Colonic mucosa (tissue), 4 donors: ENCODE results near the gene RAI1. TPM values are rescaled to one million over a fixed set of nuclear protein-coding genes. Genes with fewer than 3 reads are reported as not detected.

Experiments used
- DNase-seq: peaks from one replicate; pipeline ENCODE4 v3.0.0-alpha.2; 2020
- H3K27ac ChIP-seq: fragments of 200-600 bp; one replicate; pipeline ENCODE4 v1.8.0; 2021
- H3K27me3 ChIP-seq: fragments of 200-600 bp; one replicate; pipeline ENCODE4 v1.8.0; 2021
- H3K36me3 ChIP-seq: fragments of 200-600 bp; one replicate; pipeline ENCODE4 v1.8.0; 2021
- H3K4me1 ChIP-seq: fragments of 200-600 bp; one replicate; pipeline ENCODE4 v1.8.0; 2021; ENCODE audit warnings: mild to moderate bottlenecking
- H3K4me3 ChIP-seq: fragments of 200-600 bp; one replicate; pipeline ENCODE4 v1.8.0; 2021
- H3K9ac ChIP-seq, 2 donors: one replicate each; pipeline ENCODE4 v1.7.0; 2013; ENCODE audit warnings: control low read depth in 2 of 2, low read depth in 2 of 2, low read length in 2 of 2
- H3K9me3 ChIP-seq: fragments of 200-600 bp; one replicate; pipeline ENCODE4 v1.8.0; 2021
- intact Hi-C: fragments of 100-400 bp; cut with DNase I; formaldehyde crosslinking; loops from one replicate; pipeline ENCODE4 v1.14.1; 2022
- total RNA-seq, 2 donors: library from RNA; stranded (reverse); fragmentation: NEBNext Ultra II Directional in 1 of 2; extraction: Animal tissue kit (Norgen Biotek cat#: 25700) in 1 of 2; gene quantifications; one replicate each; pipeline ENCODE4 v1.2.1, GENCODE V29; 2021
- TF ChIP-seq, protein P1 (sequence below): fragments of 200-600 bp; IDR thresholded peaks from one replicate; pipeline ENCODE4 v1.8.0; 2022; ENCODE audit warnings: antibody characterized with exemption, mild to moderate bottlenecking
- donor health status: healthy.
- donor health status: DM: no; HTN: no; CAD: no.
- donor health status: DM: no; HTN: no; CAD: no.

Gene RAI1
- total RNA-seq, 2 donors from 2014 or later, result 21.8 to 24.5 TPM

DNA sequence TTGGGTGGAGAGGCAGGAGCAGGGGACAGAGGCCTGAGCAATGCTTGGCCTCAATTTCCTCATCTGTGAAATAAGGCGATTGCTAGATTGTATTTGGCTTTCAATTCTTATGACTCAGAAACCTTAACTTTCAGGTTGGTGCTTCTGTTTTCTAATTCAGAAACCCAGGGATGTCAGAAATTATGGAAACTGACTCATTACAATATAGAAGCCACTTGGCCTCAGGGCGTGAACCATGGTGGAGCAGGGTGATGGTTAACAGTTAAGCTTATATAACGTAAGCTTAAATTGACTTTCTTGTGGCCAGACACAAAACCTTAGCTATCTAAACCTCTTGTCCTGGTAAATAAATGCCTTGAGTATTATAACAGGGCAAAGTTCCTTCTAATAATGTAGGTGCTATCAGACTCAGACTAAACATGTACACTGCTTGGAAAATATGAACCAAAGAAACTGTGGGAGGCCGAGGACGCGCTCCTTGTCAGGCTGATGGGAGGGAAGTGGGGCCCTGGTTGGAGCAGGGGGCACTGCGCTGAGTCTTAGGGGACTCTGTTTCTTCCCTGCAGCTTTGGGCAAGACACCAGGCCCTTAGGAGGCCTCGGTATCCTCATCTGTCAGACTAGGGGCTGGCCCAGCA lies 172.7 kb downstream of the RAI1 start:
- Histone ChIP-seq H3K9ac (no peak overlapping the region), H3K4me1 (peaks cover 7% of the 10 kb centered on the region), H3K4me3 (no peak overlapping the region), H3K27ac (no peak overlapping the region), H3K36me3 (no peaks in the 10 kb centered on the region), H3K9me3 (no peaks in the 10 kb centered on the region), H3K27me3 (no peaks in the 10 kb centered on the region)
- TF ChIP-seq, protein P1, sequence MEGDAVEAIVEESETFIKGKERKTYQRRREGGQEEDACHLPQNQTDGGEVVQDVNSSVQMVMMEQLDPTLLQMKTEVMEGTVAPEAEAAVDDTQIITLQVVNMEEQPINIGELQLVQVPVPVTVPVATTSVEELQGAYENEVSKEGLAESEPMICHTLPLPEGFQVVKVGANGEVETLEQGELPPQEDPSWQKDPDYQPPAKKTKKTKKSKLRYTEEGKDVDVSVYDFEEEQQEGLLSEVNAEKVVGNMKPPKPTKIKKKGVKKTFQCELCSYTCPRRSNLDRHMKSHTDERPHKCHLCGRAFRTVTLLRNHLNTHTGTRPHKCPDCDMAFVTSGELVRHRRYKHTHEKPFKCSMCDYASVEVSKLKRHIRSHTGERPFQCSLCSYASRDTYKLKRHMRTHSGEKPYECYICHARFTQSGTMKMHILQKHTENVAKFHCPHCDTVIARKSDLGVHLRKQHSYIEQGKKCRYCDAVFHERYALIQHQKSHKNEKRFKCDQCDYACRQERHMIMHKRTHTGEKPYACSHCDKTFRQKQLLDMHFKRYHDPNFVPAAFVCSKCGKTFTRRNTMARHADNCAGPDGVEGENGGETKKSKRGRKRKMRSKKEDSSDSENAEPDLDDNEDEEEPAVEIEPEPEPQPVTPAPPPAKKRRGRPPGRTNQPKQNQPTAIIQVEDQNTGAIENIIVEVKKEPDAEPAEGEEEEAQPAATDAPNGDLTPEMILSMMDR, result no peak
- intact Hi-C loops, result no loop called here
- DNase-seq, result no peak

DNA sequence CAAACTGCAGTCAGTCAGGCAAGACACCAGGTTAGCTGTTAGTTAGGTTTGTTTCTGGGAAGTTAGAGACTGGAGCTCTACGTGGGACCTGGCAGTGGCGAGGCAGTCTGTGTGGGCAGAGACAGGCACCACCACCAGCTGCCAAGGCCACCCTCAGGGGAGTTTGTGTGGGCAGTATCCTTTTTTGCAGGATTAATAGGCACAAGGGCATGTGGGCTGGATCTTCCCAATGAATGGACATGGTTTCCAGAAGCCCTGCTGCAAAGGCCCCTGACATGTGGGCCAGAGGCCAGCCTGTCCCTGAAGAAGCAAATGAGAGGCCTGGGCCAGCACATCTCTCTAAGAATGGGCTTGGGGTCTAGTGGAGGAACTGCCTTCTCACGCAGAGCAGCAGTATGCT lies 174.7 kb downstream of the RAI1 start:
- no peak overlapping the region for H3K4me3 ChIP-seq
- H3K27me3 ChIP-seq, result no peaks in the 10 kb centered on the region
- H3K36me3 ChIP-seq, result no peaks in the 10 kb centered on the region
- H3K4me1 ChIP-seq, result no peaks in the 10 kb centered on the region
- H3K27ac ChIP-seq, result no peak overlapping the region
- intact Hi-C loops, result no loop called here
- DNase-seq, result no peak
- H3K9ac ChIP-seq, result no peak overlapping the region
- H3K9me3 ChIP-seq, result no peaks in the 10 kb centered on the region
- TF ChIP-seq, protein P1, result no peak

DNA sequence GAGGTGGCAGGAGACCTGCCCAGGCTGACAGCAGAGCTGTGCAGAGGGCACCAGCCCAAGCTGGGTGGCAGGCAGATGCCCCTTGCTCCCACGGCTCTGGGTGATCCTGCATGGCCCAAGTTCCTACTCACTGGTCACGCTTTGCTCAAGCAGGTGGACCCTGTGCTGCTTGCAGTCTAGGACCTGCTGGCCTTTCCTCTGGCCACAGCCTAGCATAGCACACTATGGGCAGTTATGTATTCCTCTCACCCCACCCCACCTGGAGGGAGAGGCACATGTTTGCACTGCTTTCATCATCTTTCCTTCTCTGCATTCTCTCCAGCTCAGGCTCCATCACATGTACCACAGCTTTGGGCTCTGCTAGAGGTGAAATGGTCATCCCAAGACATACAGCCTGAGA lies 175.1 kb downstream of the RAI1 start:
- no peak for DNase-seq
- TF ChIP-seq, protein P1, result no peak
- H3K27me3 ChIP-seq, result no peaks in the 10 kb centered on the region
- H3K9ac ChIP-seq, result no peak overlapping the region
- no peaks in the 10 kb centered on the region for H3K9me3 ChIP-seq
- intact Hi-C loops, result no loop called here
- H3K27ac ChIP-seq, result no peak overlapping the region
- H3K36me3 ChIP-seq, result no peaks in the 10 kb centered on the region
- no peaks in the 10 kb centered on the region for H3K4me1 ChIP-seq
- H3K4me3 ChIP-seq, result no peak overlapping the region

DNA sequence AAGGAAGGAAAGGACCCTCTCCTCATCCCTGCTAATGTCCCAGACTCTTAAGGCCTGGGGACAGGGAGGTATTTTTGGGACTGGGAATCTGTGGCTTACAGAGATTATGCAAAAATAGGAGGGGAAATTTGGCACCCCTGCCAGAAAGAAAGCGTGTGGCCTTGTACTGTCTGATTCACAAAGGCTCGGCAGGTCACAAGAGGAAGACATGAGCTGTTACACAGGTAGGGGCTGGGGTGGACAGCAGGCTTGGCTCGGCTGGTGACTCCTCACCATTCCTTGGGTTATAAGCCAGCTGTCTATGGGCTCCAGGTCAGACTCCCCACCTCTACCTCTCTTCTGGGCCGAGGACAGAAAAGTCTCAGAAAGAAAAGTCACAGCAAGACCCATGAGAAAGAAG lies 176.2 kb downstream of the RAI1 start:
- H3K4me3 ChIP-seq, result no peak overlapping the region
- no peak overlapping the region for H3K27ac ChIP-seq
- no peaks in the 10 kb centered on the region for H3K9me3 ChIP-seq
- H3K27me3 ChIP-seq, result no peaks in the 10 kb centered on the region
- H3K4me1 ChIP-seq, result no peaks in the 10 kb centered on the region
- no peak for DNase-seq
- intact Hi-C loops, result no loop called here
- TF ChIP-seq, protein P1, result no peak
- H3K9ac ChIP-seq, result no peak overlapping the region
- H3K36me3 ChIP-seq, result no peaks in the 10 kb centered on the region

DNA sequence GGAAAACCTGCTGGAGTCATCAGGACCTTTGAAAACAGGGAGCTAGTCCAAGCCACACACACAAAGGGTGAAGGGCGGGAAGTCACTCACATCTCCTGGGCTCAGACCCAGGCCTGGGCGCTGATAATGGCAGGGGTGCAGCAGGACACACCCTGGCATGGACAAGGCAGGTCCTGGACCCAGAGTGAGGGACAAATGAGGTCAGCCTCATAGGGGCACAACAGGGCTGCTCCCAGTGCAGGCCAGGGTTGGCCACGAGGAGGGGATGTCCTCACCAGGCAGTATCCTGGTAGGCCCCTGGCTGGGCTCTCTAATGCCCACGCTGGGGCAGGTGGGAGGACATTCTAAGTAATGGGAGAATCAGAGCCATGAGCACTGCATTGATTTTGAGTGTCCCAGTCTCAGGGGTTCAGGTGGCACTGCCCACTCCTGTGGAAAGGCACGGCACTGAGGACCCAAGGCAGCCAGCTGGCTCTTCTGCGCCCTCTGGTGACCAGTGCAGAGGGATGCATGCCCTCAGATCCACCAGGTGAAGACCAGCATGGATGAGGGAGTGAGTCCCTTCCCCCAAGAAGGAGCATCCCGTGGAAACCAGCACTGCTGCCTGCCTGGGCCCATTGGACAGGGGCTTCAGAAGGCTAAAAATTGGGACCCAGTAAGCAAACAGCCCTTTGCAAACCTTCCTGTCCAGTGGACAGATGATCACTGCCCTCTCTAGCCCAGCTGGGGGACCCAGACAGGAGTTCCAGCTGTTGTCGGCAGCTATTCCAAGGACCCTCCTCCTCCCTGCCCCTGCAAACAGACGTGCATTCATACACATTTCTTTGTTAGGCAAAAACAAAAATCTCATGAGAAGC lies 178.9 kb downstream of the RAI1 start:
- peak; percentile 75 for DNase-seq
- Histone ChIP-seq H3K9ac (no peak overlapping the region), H3K27ac (no peak overlapping the region), H3K4me3 (no peak overlapping the region), H3K4me1 (no peaks in the 10 kb centered on the region), H3K9me3 (no peaks in the 10 kb centered on the region), H3K27me3 (no peaks in the 10 kb centered on the region), H3K36me3 (no peaks in the 10 kb centered on the region)
- intact Hi-C loops, result loop anchor here (2.0 to 5.0 kb wide), 2 partner anchors 47 to 178 kb away; partner anchors contain the start of gene RAI1
- TF ChIP-seq, protein P1, result peak; percentile 96
